HepG2 (cell line): ENCODE measurements around the gene MAVS. TPM values are rescaled to one million over a fixed set of nuclear protein-coding genes. Genes with fewer than 3 reads are reported as not detected.

ENCODE experiments used
- ATF1 ChIP-seq: IDR thresholded peaks from 2 replicates; pipeline ENCODE4 v1.6.1; 2016; ENCODE audit warnings: mild to moderate bottlenecking, control low read depth
- BORCS8-MEF2B ChIP-seq: sonication (generic); formaldehyde crosslinking; IDR thresholded peaks from 2 replicates; pipeline ENCODE4 v1.8.0; 2022; ENCODE audit warnings: mild to moderate bottlenecking, missing genetic modification reagents
- CC2D1A ChIP-seq: sonication (generic); formaldehyde crosslinking; IDR thresholded peaks from 2 replicates; pipeline ENCODE4 v1.8.1; 2023; ENCODE audit warnings: mild to moderate bottlenecking, missing genetic modification reagents
- CTCF ChIP-seq: sonication (generic); formaldehyde crosslinking; IDR thresholded peaks from 2 replicates; pipeline ENCODE4 v1.5.0; 2020; ENCODE audit warnings: mild to moderate bottlenecking, missing genetic modification reagents, moderate library complexity
- EP300 ChIP-seq, 3 experiments: sonication (generic) in 1 of 3; formaldehyde crosslinking in 1 of 3; IDR thresholded peaks; 2 replicates each; pipeline versions ENCODE4 v1.5.1 to v1.6.1; 2011 to 2020; ENCODE audit warnings: low read depth in 2 of 3, low read length in 2 of 3, borderline replicate concordance in 1 of 3, improper control_type of control experiment in 1 of 3, mild to moderate bottlenecking in 1 of 3, missing genetic modification reagents in 1 of 3, moderate library complexity in 1 of 3
- HIC2 ChIP-seq: sonication (generic); formaldehyde crosslinking; IDR thresholded peaks from 2 replicates; pipeline ENCODE4 v1.9.0; 2022; ENCODE audit warnings: low read depth, missing genetic modification reagents
- IRF2 ChIP-seq: IDR thresholded peaks from 2 replicates; pipeline ENCODE4 v1.6.1; 2018; ENCODE audit warnings: missing genetic modification reagents, missing compliant biosample characterization
- MNT ChIP-seq: fragments of 450-650 bp; IDR thresholded peaks from 2 replicates; pipeline ENCODE4 v1.6.1; 2016
- NRL ChIP-seq: sonication (generic); formaldehyde crosslinking; IDR thresholded peaks from 2 replicates; pipeline ENCODE4 v1.5.0; 2020; ENCODE audit warnings: missing genetic modification reagents, mild to moderate bottlenecking, moderate library complexity, borderline replicate concordance
- TARDBP ChIP-seq: sonication (generic); formaldehyde crosslinking; IDR thresholded peaks from 2 replicates; pipeline ENCODE4 v1.8.0; 2022; ENCODE audit warnings: mild to moderate bottlenecking, missing genetic modification reagents
- ZBTB26 ChIP-seq: IDR thresholded peaks from 2 replicates; pipeline ENCODE4 v1.6.1; 2016; ENCODE audit warnings: missing compliant biosample characterization, missing genetic modification reagents, borderline replicate concordance
- ZBTB37 ChIP-seq: sonication (generic); formaldehyde crosslinking; IDR thresholded peaks from 2 replicates; pipeline ENCODE4 v1.4.0; 2020; ENCODE audit warnings: mild to moderate bottlenecking, missing genetic modification reagents
- ZBTB43 ChIP-seq: sonication (generic); formaldehyde crosslinking; conservative IDR thresholded peaks from 2 replicates; pipeline ENCODE4 v1.4.0; 2020; ENCODE audit warnings: missing genetic modification reagents
- ZNF17 ChIP-seq: sonication (generic); formaldehyde crosslinking; IDR thresholded peaks from 2 replicates; pipeline ENCODE4 v1.5.0; 2020; ENCODE audit warnings: mild to moderate bottlenecking, missing genetic modification reagents
- ZNF580 ChIP-seq: IDR thresholded peaks from 2 replicates; pipeline ENCODE4 v1.6.1; 2016; ENCODE audit warnings: low read depth, borderline replicate concordance
- ZNF891 ChIP-seq: sonication (generic); formaldehyde crosslinking; IDR thresholded peaks from 2 replicates; pipeline ENCODE4 v1.5.0; 2020; ENCODE audit warnings: mild to moderate bottlenecking, missing genetic modification reagents
- ZSCAN12 ChIP-seq: sonication (generic); formaldehyde crosslinking; IDR thresholded peaks from 2 replicates; pipeline ENCODE4 v1.9.0; 2021; ENCODE audit warnings: mild to moderate bottlenecking, missing genetic modification reagents
- polyA plus RNA-seq, 8 experiments: library from polyadenylated mRNA; depleted of rRNA in 3 of 8; stranded (reverse) in 7 of 8; unstranded in 1 of 8; fragments of >200 nt; fragmentation: Illumina TruSeq in 4 of 8; extraction: Trizol in 4 of 8; gene quantifications; 2 replicates each; pipeline versions ENCODE4 v1.2.1 to v1.2.3, GENCODE V29; 2011 to 2016; ENCODE audit warnings: low read depth in 4 of 8, missing spikeins in 1 of 8, mixed read lengths in 1 of 8; ENCODE audit not compliant: insufficient read depth in 1 of 8
- total RNA-seq, 5 experiments: library from RNA; depleted of rRNA; stranded (reverse); fragments of >200 nt; fragmentation: Illumina TruSeq; extraction: Trizol; gene quantifications; 2 replicates each; pipeline ENCODE4 v1.2.3, GENCODE V29; 2016; ENCODE audit warnings: low read depth in 1 of 5

The MAVS gene
- total and polyA plus RNA-seq, 2 of the 13 experiments (the other 11 are each of a cell fraction or from before 2014, with no cell fraction given) = 27.3 to 36.6 TPM

- TF ChIP-seq EP300 (IDR thresholded peaks at IDR 0.05; ENCODE audit: low read depth in 2 of 2, low read length in 2 of 2) (peak in 1 of 2 experiments; percentile 40; a peak in 2 of 4 replicates), EP300 (CRISPR knock-in tag; IDR thresholded peaks at IDR 0.05; ENCODE audit: borderline replicate concordance) (no peak), MNT (0 out of 2 replicates have a peak, but pooled peaks have one; percentile 26), TARDBP (CRISPR knock-in tag) (0 out of 2 replicates have a peak, but pooled peaks have one; percentile 14), CTCF (CRISPR knock-in tag) (0 out of 2 replicates have a peak, but pooled peaks have one; percentile 7), HIC2 (no peak), ZBTB43 (CRISPR knock-in tag) (no peak), ZNF891 (CRISPR knock-in tag) (peak; percentile 76), ZNF17 (CRISPR knock-in tag) (no peak), ZNF580 (CRISPR knock-in tag) (no peak), NRL (CRISPR knock-in tag) (0 out of 2 replicates have a peak, but pooled peaks have one; percentile 68), BORCS8-MEF2B (no peak), ZBTB37 (CRISPR knock-in tag) (no peak), ZSCAN12 (CRISPR knock-in tag) (no peak), ATF1 (CRISPR knock-in tag) (no peak), ZBTB26 (no peak), CC2D1A (CRISPR knock-in tag) (0 out of 2 replicates have a peak, but pooled peaks have one; percentile 46), IRF2 (CRISPR knock-in tag) (peak; percentile 92)
Observed at GRCh38 chr20:3797592-3798372, 48.9 kb upstream of the MAVS start (continued).
